ENCODE results near the gene MPHOSPH10.
"Not testable (repeated sequence)": the region's sequence is repeated elsewhere in the genome, so short reads cannot be mapped to it uniquely, and the experiment has no call there.

DNA sequence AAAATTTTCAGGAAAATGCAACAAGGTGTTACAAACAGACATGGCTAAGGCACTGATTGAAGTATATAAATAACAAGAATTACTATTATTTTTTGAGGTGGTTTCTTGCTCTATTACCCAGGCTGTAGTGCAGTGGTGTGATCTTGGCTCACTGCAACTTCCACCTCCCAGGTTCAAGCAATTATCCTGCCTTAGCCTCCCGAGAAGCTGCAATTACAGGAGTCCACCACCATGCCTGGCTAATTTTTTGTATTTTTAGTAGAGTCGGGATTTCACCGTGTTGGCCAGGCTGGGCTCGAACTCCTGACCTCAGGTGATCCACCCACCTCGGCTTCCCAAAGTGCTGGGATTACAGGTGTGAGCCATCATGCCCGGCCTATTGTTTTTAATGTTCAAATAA, 24.0 kb upstream of the MPHOSPH10 start:
- not testable (repeated sequence) for TF ChIP-seq ESRRG (CRISPR knock-in tag; IDR thresholded peaks at IDR 0.05); GLIS3 (CRISPR knock-in tag; IDR thresholded peaks at IDR 0.05); RARB (CRISPR knock-in tag; IDR thresholded peaks at IDR 0.05); CREB5 (CRISPR knock-in tag; IDR thresholded peaks at IDR 0.05; ENCODE audit: low read depth); ZFP30 (CRISPR knock-in tag; IDR thresholded peaks at IDR 0.05); TOX (CRISPR knock-in tag; IDR thresholded peaks at IDR 0.05; ENCODE audit: borderline replicate concordance); ZFP3 (CRISPR knock-in tag; IDR thresholded peaks at IDR 0.05); PPARA (CRISPR knock-in tag; IDR thresholded peaks at IDR 0.05; ENCODE audit: borderline replicate concordance); CSDC2 (CRISPR knock-in tag; IDR thresholded peaks at IDR 0.05); TCF4 (CRISPR knock-in tag; IDR thresholded peaks at IDR 0.05; ENCODE audit: borderline replicate concordance); OSR1 (CRISPR knock-in tag; IDR thresholded peaks at IDR 0.05); ARNTL (CRISPR knock-in tag; IDR thresholded peaks at IDR 0.05; ENCODE audit: borderline replicate concordance, low read depth)
- TF ChIP-seq, protein P1, sequence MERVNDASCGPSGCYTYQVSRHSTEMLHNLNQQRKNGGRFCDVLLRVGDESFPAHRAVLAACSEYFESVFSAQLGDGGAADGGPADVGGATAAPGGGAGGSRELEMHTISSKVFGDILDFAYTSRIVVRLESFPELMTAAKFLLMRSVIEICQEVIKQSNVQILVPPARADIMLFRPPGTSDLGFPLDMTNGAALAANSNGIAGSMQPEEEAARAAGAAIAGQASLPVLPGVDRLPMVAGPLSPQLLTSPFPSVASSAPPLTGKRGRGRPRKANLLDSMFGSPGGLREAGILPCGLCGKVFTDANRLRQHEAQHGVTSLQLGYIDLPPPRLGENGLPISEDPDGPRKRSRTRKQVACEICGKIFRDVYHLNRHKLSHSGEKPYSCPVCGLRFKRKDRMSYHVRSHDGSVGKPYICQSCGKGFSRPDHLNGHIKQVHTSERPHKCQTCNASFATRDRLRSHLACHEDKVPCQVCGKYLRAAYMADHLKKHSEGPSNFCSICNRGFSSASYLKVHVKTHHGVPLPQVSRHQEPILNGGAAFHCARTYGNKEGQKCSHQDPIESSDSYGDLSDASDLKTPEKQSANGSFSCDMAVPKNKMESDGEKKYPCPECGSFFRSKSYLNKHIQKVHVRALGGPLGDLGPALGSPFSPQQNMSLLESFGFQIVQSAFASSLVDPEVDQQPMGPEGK (CRISPR knock-in tag; IDR thresholded peaks at IDR 0.05; ENCODE audit: borderline replicate concordance), result not testable (repeated sequence)
- TF ChIP-seq, protein P2, sequence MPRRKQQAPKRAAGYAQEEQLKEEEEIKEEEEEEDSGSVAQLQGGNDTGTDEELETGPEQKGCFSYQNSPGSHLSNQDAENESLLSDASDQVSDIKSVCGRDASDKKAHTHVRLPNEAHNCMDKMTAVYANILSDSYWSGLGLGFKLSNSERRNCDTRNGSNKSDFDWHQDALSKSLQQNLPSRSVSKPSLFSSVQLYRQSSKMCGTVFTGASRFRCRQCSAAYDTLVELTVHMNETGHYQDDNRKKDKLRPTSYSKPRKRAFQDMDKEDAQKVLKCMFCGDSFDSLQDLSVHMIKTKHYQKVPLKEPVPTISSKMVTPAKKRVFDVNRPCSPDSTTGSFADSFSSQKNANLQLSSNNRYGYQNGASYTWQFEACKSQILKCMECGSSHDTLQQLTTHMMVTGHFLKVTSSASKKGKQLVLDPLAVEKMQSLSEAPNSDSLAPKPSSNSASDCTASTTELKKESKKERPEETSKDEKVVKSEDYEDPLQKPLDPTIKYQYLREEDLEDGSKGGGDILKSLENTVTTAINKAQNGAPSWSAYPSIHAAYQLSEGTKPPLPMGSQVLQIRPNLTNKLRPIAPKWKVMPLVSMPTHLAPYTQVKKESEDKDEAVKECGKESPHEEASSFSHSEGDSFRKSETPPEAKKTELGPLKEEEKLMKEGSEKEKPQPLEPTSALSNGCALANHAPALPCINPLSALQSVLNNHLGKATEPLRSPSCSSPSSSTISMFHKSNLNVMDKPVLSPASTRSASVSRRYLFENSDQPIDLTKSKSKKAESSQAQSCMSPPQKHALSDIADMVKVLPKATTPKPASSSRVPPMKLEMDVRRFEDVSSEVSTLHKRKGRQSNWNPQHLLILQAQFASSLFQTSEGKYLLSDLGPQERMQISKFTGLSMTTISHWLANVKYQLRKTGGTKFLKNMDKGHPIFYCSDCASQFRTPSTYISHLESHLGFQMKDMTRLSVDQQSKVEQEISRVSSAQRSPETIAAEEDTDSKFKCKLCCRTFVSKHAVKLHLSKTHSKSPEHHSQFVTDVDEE (CRISPR knock-in tag; IDR thresholded peaks at IDR 0.05), result not testable (repeated sequence)
